ENCODE measurements around the gene KCNJ16. TPM values are rescaled to one million over a fixed set of nuclear protein-coding genes. Genes with fewer than 3 reads are reported as not detected.
"Not testable (repeated sequence)": the region's sequence is repeated elsewhere in the genome, so short reads cannot be mapped to it uniquely, and the experiment has no call there.

The KCNJ16 gene
- not detected in 2 replicates for total RNA-seq (2012; rRNA removed)

DNA sequence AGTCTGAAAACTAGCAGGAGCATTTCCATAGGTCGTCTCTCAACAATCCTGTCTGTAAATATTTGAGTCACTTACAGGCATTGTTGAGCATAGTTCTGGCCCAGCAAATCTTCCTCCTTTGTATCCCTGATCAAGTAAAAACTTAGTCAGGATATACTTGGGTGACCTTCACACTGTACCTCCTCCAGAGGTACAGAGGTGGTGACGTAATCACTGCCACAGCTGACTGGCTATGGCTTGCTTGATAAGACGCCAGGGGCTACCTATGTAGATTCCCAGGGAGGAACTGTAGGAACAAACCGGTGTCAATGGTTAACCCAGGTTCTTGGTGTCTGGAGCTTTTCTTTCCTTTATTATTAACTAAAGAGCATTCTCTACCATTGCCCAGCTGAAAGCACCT, at the start of gene KCNJ16:
Gene KCNJ16, plus strand, starts transcription at position 270 of the 400 bp plus-strand sequence. CDS start 56,863 bp downstream, outside the sequence.
- H3K4me2 ChIP-seq (ENCODE audit: low read length) = peak within 1 kb of the TSS; percentile 22
- H3K4me3 ChIP-seq (ENCODE audit: low read length) = no peak within 1 kb of the TSS
- no peaks in the 10 kb centered on the region for H3K27me3 ChIP-seq (ENCODE audit: control insufficient read depth, insufficient read depth, low read length)
- H3K9ac ChIP-seq (ENCODE audit: low read depth, low read length) = no peak within 1 kb of the TSS
- peaks cover 9% of the 10 kb centered on the region for H3K4me1 ChIP-seq (ENCODE audit: control insufficient read depth, insufficient read depth, low read length)
- no peaks in the 10 kb centered on the region for H3K36me3 ChIP-seq (ENCODE audit: insufficient read depth, low read length)
- no peaks in the 10 kb centered on the region for H3K9me3 ChIP-seq (replicated peaks; ENCODE audit: low read length)

DNA sequence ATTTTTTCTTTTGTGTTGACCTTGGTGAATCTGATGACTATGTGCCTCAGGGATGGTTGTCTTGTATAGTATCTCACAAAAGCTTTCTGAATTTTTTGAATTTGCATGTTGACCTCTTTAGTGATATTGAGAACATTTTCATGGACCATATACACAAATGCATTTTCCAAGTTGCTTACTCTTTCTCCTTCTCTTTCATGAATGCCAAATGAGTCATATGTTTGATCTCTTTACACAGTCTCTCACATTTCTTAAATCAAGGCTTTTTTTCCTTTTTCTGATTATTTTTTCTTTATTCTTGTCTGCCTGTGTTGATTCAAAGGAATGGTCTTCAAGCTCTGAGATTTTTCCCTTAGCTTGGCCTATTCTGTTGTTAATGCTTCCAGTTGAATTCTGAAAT, 46.6 kb upstream of the KCNJ16 start:
- Histone ChIP-seq H3K4me1 (ENCODE audit: control insufficient read depth, insufficient read depth, low read length) (no peaks in the 10 kb centered on the region), H3K9ac (ENCODE audit: low read depth, low read length) (no peak overlapping the region), H3K4me2 (ENCODE audit: low read length) (no peak overlapping the region), H3K36me3 (ENCODE audit: insufficient read depth, low read length) (no peaks in the 10 kb centered on the region), H3K9me3 (replicated peaks; ENCODE audit: low read length) (peaks cover 3% of the 10 kb centered on the region), H3K4me3 (ENCODE audit: low read length) (no peak overlapping the region), H3K27me3 (ENCODE audit: control insufficient read depth, insufficient read depth, low read length) (no peaks in the 10 kb centered on the region)

DNA sequence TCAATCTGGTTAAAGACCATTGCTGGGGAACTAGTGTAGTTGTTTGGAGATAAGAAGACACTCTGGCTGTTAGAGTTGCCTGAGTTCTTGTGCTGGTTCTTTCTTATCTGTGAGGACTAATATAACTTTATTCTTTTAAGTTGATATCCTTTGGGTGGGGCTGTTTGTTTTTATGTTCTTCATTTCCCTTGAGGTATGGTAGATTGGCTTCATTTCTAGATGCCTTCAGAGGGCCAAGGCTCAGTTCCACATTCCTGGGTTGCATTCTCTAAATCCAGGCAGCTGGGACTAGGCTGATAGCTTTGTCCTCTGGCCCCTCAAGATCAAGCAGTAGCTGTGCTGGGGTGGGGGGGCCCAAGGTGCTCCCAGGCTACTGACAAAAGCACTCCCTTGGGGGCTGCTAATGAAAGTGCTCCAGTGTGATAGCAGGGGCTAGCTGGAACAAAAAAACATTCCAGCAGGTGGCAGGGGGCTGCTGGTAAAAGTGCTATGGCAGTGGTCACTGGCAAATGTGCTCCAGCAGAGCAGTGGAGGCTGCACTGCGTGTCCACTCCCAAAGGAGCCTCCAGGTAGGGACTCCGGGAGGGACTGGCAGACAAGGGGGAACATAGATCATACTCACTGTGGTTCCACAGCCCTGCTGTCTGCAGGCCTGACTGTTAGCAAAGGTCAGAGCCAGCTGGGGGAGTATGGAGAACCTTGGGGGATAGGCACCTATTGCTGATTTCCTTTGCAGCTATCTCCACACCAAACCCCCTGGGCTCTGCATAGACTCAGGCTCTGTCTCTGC, 45.9 kb upstream of the KCNJ16 start:
- H3K27me3 ChIP-seq (ENCODE audit: control insufficient read depth, insufficient read depth, low read length) = no peaks in the 10 kb centered on the region
- H3K4me2 ChIP-seq (ENCODE audit: low read length) = no peak overlapping the region
- no peaks in the 10 kb centered on the region for H3K4me1 ChIP-seq (ENCODE audit: control insufficient read depth, insufficient read depth, low read length)
- H3K9me3 ChIP-seq (replicated peaks; ENCODE audit: low read length) = peaks cover 3% of the 10 kb centered on the region
- H3K4me3 ChIP-seq (ENCODE audit: low read length) = no peak overlapping the region
- H3K9ac ChIP-seq (ENCODE audit: low read depth, low read length) = no peak overlapping the region
- no peaks in the 10 kb centered on the region for H3K36me3 ChIP-seq (ENCODE audit: insufficient read depth, low read length)

DNA sequence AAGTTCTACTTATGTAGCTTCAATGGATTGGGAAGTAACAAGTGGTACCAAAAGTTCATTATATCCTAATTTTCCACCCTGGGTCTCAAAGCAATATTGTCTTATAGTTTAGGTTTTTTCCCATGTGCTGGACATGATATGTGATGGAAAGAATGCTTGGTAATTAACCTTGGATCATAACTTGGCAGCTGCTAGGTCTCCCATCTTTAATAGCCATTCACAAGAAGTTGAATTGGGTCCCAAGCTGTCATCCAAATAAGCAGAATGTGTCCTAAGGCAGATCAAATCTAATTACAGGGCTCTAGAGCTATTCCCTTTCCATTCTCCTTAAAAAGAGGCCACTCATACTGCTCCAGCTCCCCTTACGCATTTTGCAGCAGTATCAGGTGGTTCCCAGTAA, 44.7 kb upstream of the KCNJ16 start:
- H3K4me1 ChIP-seq (ENCODE audit: control insufficient read depth, insufficient read depth, low read length) = no peaks in the 10 kb centered on the region
- no peaks in the 10 kb centered on the region for H3K27me3 ChIP-seq (ENCODE audit: control insufficient read depth, insufficient read depth, low read length)
- no peak overlapping the region for H3K9ac ChIP-seq (ENCODE audit: low read depth, low read length)
- H3K36me3 ChIP-seq (ENCODE audit: insufficient read depth, low read length) = no peaks in the 10 kb centered on the region
- H3K4me2 ChIP-seq (ENCODE audit: low read length) = no peak overlapping the region
- no peak overlapping the region for H3K4me3 ChIP-seq (ENCODE audit: low read length)
- peaks cover 3% of the 10 kb centered on the region for H3K9me3 ChIP-seq (replicated peaks; ENCODE audit: low read length)

DNA sequence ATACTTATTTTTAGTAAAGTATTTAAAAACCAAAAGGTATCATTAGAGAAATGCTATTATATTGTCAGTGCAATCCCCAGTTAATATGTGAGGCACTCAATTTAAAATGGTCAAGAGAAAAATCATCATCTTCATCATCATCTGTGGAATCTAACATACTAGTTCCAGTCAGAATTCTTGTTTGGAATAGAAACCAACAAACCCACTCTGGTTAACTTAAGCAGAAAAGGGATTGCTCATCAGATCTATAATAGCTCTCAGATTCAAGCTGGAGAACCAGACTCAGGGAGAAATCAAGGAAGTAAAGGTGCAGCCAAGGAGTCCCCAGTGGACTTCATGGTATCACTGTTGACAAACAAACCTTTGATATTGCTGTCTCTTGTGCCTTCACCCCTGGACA, 43.7 kb upstream of the KCNJ16 start:
- no peak overlapping the region for H3K4me3 ChIP-seq (ENCODE audit: low read length)
- peaks cover 3% of the 10 kb centered on the region for H3K9me3 ChIP-seq (replicated peaks; ENCODE audit: low read length)
- no peaks in the 10 kb centered on the region for H3K36me3 ChIP-seq (ENCODE audit: insufficient read depth, low read length)
- H3K27me3 ChIP-seq (ENCODE audit: control insufficient read depth, insufficient read depth, low read length) = no peaks in the 10 kb centered on the region
- no peak overlapping the region for H3K4me2 ChIP-seq (ENCODE audit: low read length)
- no peaks in the 10 kb centered on the region for H3K4me1 ChIP-seq (ENCODE audit: control insufficient read depth, insufficient read depth, low read length)
- H3K9ac ChIP-seq (ENCODE audit: low read depth, low read length) = no peak overlapping the region

DNA sequence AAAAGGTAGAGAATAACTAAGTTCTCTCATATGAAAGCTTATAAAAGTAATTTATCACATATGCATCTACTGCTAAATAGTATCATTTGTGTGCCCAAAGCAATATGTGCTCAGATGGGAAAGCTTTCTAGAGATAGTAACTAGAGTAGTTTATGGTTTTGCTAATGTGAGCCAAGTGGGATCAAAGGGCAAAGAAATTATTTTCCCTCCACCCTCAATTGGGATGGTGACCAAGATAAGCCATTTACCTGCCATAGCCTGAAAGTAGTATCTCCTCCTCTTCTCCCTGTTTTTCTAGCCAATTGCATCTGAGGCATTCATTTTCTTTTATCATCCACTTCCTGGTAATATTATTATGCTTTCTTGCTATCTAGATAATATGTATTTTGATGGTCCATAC, 41.9 kb upstream of the KCNJ16 start:
- Histone ChIP-seq H3K4me2 (ENCODE audit: low read length) (no peak overlapping the region), H3K4me1 (ENCODE audit: control insufficient read depth, insufficient read depth, low read length) (no peaks in the 10 kb centered on the region)

DNA sequence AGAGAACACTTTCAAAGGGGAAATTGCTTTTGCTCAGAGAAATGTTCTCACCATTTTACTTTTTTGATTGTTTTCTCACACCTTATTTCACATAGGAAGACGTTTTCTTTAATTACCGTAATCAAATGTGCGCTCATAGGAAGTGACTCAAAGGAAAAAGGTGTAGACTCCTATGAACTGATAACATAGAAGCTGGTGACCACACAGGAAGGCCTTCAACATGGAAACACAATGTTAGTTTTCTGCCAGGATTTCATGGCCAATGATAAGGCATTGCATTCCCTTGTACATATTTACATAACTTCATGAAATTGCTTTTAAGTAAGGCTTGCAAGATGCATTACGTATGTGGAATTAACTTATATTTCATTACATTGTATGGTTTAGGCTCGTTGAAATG, 40.9 kb upstream of the KCNJ16 start:
- H3K4me1 ChIP-seq (ENCODE audit: control insufficient read depth, insufficient read depth, low read length) = no peaks in the 10 kb centered on the region
- no peak overlapping the region for H3K9ac ChIP-seq (ENCODE audit: low read depth, low read length)
- no peaks in the 10 kb centered on the region for H3K9me3 ChIP-seq (replicated peaks; ENCODE audit: low read length)
- no peaks in the 10 kb centered on the region for H3K36me3 ChIP-seq (ENCODE audit: insufficient read depth, low read length)
- H3K4me2 ChIP-seq (ENCODE audit: low read length) = no peak overlapping the region
- no peak overlapping the region for H3K4me3 ChIP-seq (ENCODE audit: low read length)
- no peaks in the 10 kb centered on the region for H3K27me3 ChIP-seq (ENCODE audit: control insufficient read depth, insufficient read depth, low read length)

More for the DNA sequence above, 41.9 kb upstream of the KCNJ16 start:
- Histone ChIP-seq H3K9me3 (replicated peaks; ENCODE audit: low read length) (no peaks in the 10 kb centered on the region), H3K4me3 (ENCODE audit: low read length) (no peak overlapping the region), H3K27me3 (ENCODE audit: control insufficient read depth, insufficient read depth, low read length) (no peaks in the 10 kb centered on the region), H3K36me3 (ENCODE audit: insufficient read depth, low read length) (no peaks in the 10 kb centered on the region), H3K9ac (ENCODE audit: low read depth, low read length) (no peak overlapping the region)

DNA sequence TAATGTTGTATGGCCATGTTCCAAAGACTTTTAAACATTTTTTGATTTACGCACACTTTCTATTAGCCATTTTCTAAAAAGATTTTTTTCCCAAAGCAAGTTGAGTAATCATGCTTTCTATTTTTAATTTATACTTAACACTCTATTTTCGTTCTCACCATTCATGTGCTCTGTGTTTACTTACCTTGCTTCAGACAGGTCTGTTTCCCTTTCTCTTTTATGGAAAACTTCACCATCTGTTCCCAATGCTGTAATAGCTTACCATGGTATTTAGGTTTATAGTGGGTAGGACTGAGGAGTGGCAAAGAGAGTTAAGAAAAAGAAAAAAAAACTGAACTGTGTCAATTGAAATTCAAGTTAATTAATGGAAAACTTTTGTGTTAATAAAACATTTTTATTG, 37.5 kb upstream of the KCNJ16 start:
- no peaks in the 10 kb centered on the region for H3K36me3 ChIP-seq (ENCODE audit: insufficient read depth, low read length)
- no peak overlapping the region for H3K4me3 ChIP-seq (ENCODE audit: low read length)
- no peak overlapping the region for H3K9ac ChIP-seq (ENCODE audit: low read depth, low read length)
- H3K27me3 ChIP-seq (ENCODE audit: control insufficient read depth, insufficient read depth, low read length) = no peaks in the 10 kb centered on the region
- H3K9me3 ChIP-seq (replicated peaks; ENCODE audit: low read length) = no peaks in the 10 kb centered on the region
- H3K4me1 ChIP-seq (ENCODE audit: control insufficient read depth, insufficient read depth, low read length) = peaks cover 9% of the 10 kb centered on the region
- no peak overlapping the region for H3K4me2 ChIP-seq (ENCODE audit: low read length)

DNA sequence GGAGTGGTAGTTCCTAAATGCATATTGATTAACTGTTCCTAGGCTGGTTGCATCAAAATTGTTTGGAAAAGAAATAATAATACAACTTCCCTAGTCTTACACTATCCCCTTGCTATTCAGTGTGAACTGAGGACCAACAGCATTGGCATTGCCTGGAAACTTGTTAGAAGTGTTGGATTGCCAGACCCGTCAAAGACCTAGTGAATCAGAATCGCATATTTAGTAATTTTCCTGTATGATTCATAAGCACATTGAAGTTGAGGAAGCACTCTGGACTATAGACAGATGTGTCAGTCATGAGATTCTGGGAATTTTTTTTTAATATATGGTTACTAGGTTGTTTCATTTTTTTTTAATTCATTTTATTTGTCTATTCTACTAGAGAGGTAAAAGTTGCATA, 34.7 kb upstream of the KCNJ16 start:
- Histone ChIP-seq H3K9me3 (replicated peaks; ENCODE audit: low read length) (no peaks in the 10 kb centered on the region), H3K4me3 (ENCODE audit: low read length) (no peak overlapping the region), H3K4me1 (ENCODE audit: control insufficient read depth, insufficient read depth, low read length) (peaks cover 9% of the 10 kb centered on the region), H3K9ac (ENCODE audit: low read depth, low read length) (no peak overlapping the region), H3K4me2 (ENCODE audit: low read length) (no peak overlapping the region), H3K36me3 (ENCODE audit: insufficient read depth, low read length) (no peaks in the 10 kb centered on the region), H3K27me3 (ENCODE audit: control insufficient read depth, insufficient read depth, low read length) (no peaks in the 10 kb centered on the region)

DNA sequence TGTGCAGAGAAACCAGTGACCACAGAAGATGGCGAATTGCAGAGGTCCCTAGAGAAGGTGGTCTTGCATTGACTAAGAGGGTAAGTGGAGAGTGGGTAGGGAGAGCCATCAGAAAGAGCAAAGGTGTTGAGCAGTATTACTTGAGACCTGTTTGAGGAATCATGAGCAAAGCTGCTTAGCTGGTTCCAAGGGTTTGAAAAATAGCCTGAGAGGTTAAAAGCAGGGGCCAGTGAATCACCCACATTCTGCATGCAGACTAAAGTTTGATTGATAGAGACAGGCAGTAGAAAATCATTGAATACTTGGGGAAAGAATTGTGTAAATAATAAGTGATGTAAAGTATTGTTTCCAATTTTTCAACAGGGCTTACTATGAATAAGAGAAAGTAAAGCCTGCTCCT, 34.0 kb upstream of the KCNJ16 start:
- Histone ChIP-seq H3K9me3 (replicated peaks; ENCODE audit: low read length) (no peaks in the 10 kb centered on the region), H3K36me3 (ENCODE audit: insufficient read depth, low read length) (no peaks in the 10 kb centered on the region), H3K4me2 (ENCODE audit: low read length) (no peak overlapping the region), H3K4me3 (ENCODE audit: low read length) (no peak overlapping the region), H3K4me1 (ENCODE audit: control insufficient read depth, insufficient read depth, low read length) (peaks cover 9% of the 10 kb centered on the region), H3K9ac (ENCODE audit: low read depth, low read length) (no peak overlapping the region), H3K27me3 (ENCODE audit: control insufficient read depth, insufficient read depth, low read length) (no peaks in the 10 kb centered on the region)

DNA sequence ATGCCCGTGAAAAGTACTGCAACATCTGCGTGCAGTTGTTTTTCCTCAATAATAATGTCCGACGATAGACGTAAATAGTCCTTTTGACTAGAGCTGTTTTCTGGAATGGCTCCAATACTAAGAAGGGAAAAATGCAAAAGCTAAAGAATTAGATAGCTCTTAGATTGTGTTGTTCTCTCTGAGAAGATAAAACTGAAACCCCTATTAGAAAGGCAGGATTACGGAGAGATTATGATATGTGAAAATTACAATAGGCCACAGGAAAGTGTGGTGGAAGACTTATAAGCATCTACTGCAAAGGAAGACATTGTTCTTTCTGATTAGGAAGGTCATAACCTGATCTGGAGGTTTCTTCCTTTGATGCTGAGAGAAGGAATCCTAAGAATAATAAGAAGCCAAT, 33.5 kb upstream of the KCNJ16 start:
- H3K4me2 ChIP-seq (ENCODE audit: low read length) = no peak overlapping the region
- H3K27me3 ChIP-seq (ENCODE audit: control insufficient read depth, insufficient read depth, low read length) = no peaks in the 10 kb centered on the region
- H3K9ac ChIP-seq (ENCODE audit: low read depth, low read length) = no peak overlapping the region
- peaks cover 9% of the 10 kb centered on the region for H3K4me1 ChIP-seq (ENCODE audit: control insufficient read depth, insufficient read depth, low read length)
- H3K9me3 ChIP-seq (replicated peaks; ENCODE audit: low read length) = no peaks in the 10 kb centered on the region
- H3K4me3 ChIP-seq (ENCODE audit: low read length) = no peak overlapping the region
- no peaks in the 10 kb centered on the region for H3K36me3 ChIP-seq (ENCODE audit: insufficient read depth, low read length)

DNA sequence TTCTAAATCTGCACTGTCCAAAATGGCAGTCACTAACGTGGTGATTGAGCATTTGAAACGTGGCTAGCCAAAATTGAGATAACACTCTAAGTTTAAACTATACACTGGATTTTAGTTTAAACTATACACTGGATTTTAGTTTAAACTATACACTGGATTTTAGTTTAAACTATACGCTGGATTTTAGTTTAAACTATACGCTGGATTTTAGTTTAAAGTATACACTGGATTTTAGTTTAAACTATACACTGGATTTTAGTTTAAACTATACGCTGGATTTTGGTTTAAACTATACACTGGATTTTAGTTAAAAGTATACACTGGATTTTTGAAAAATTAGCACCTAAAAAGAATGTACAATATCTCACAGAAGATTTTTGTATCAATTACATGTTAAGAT, 29.2 kb upstream of the KCNJ16 start:
- H3K4me2 ChIP-seq (ENCODE audit: low read length); H3K4me3 ChIP-seq (ENCODE audit: low read length); H3K36me3 ChIP-seq (ENCODE audit: insufficient read depth, low read length); H3K27me3 ChIP-seq (ENCODE audit: control insufficient read depth, insufficient read depth, low read length); H3K9me3 ChIP-seq (replicated peaks; ENCODE audit: low read length); H3K9ac ChIP-seq (ENCODE audit: low read depth, low read length): not testable (repeated sequence)
- peaks cover 11% of the 10 kb centered on the region for H3K4me1 ChIP-seq (ENCODE audit: control insufficient read depth, insufficient read depth, low read length)

All from skeletal muscle satellite cell (primary cell).